Measurements from ENCODE around the gene ZNF22. TPM values are rescaled to one million over a fixed set of nuclear protein-coding genes. Genes with fewer than 3 reads are reported as not detected.

ZNF22 gene
- total and polyA plus RNA-seq, 2 of the 8 experiments (the other 6 are each of a cell fraction or from before 2014, with no cell fraction given), result 18.2 to 45.2 TPM

DNA sequence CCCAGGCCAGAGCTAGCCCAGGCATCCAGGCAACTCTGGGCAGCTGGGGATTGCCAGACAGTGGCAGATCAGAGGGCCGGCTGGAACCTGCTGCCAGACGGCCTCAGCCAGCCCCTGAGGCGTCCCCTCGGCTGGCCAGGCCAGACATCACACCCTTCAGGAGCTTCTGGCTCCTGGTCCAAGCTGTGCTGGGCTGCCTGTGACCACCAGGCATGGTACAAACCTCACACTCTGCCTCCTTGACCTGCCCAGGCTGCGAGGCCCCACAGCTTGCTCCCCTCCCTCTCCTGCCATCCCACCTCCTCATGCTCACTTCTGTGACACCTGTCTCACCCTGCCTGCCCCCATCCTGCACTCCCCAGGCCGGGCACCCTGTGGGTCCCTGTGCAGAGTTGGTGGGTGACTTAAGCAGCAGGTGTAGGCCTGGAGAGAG is 27.8 kb upstream of the ZNF22 start:
- Histone ChIP-seq H3K27ac (ENCODE audit: low read depth, low read length) (no peak overlapping the region), H4K20me1 (replicated peaks in 1 of 2; ENCODE audit: control insufficient read depth in 1 of 2, insufficient read depth in 2 of 2, low read length in 2 of 2) (peaks cover 0 to 2% of the 10 kb centered on the region in 2 experiments), H3K14ac (ENCODE audit: insufficient read length) (no peak overlapping the region), H3K23me2 (ENCODE audit: low read depth, low read length) (peaks cover 14% of the 10 kb centered on the region; the same call in 1 of the 2 replicates), H3K9ac (replicated peaks in 1 of 4; ENCODE audit: extremely low read depth in 1 of 4, low read depth in 3 of 4, low read length in 3 of 4) (no peak overlapping the region), H2BK120ac (replicated peaks; ENCODE audit: low read depth, low read length) (peak overlapping the region; percentile 71), H3K4me2 (ENCODE audit: insufficient read depth in 1 of 2, low read depth in 2 of 2, low read length in 2 of 2) (peak overlapping the region; percentile 36 to 65; a peak in 2 of 4 replicates), H4K5ac (ENCODE audit: insufficient read length, low read depth, low read length) (no peak overlapping the region), H2AK5ac (ENCODE audit: low read depth, low read length) (peak overlapping the region; percentile 83; the same call in 1 of the 2 replicates), H3K4me3 (ENCODE audit: extremely low read depth in 1 of 4, insufficient read depth in 2 of 4, low read depth in 3 of 4, low read length in 4 of 4) (no peak overlapping the region; a peak in 1 of 8 replicates), H2BK20ac (ENCODE audit: low read length) (0 out of 2 replicates have a peak overlapping the region, but pooled peaks have one; percentile 72), H3K79me1 (ENCODE audit: low read depth, low read length) (peaks cover 5% of the 10 kb centered on the region; the same call in 1 of the 2 replicates), H3K18ac (ENCODE audit: extremely low read depth, low read length) (peak overlapping the region; percentile 78), H4K8ac (ENCODE audit: extremely low read depth, insufficient read depth, low read length) (no peak overlapping the region; the same call in 1 of the 2 replicates), H2BK15ac (ENCODE audit: low read length) (peak overlapping the region; percentile 81), H3K9me3 (ENCODE audit: insufficient read depth in 2 of 2, low read depth in 1 of 2, low read length in 1 of 2) (no peaks in the 10 kb centered on the region), H3K56ac (replicated peaks; ENCODE audit: insufficient read length, low read depth, low read length) (no peak overlapping the region), H2BK5ac (ENCODE audit: low read depth, low read length) (peak overlapping the region; percentile 71; the same call in 1 of the 2 replicates), H4K91ac (replicated peaks; ENCODE audit: insufficient read length, low read length) (peak overlapping the region; percentile 86), H3K27me3 (replicated peaks in 1 of 4; ENCODE audit: control insufficient read depth in 3 of 4, extremely low read depth in 1 of 4, insufficient read depth in 3 of 4, low read length in 3 of 4) (no peaks in the 10 kb centered on the region; a peak in 1 of 7 replicates), H3K36me3 (ENCODE audit: control insufficient read depth in 2 of 4, insufficient read depth in 4 of 4, low read length in 3 of 4) (peaks cover 0 to 6% (median 0%) of the 10 kb centered on the region in 4 experiments; a peak in 3 of 8 replicates), H3K79me2 (ENCODE audit: control insufficient read depth in 1 of 2, insufficient read depth in 2 of 2, low read length in 2 of 2) (no peaks in the 10 kb centered on the region), H3K23ac (ENCODE audit: insufficient read length) (no peak overlapping the region), H3K4ac (replicated peaks; ENCODE audit: insufficient read length, low read depth, low read length) (peak overlapping the region; percentile 33), H3K4me1 (replicated peaks in 1 of 4; ENCODE audit: control insufficient read depth in 3 of 4, insufficient read depth in 4 of 4, low read length in 3 of 4) (peaks cover 12 to 36% (median 27%) of the 10 kb centered on the region in 4 experiments), H2BK12ac (ENCODE audit: low read depth, low read length) (peak overlapping the region; percentile 68; the same call in 1 of the 2 replicates), H2AFZ (ENCODE audit: low read length) (no peak overlapping the region)
- WGBS, 2 experiments (ENCODE audit: extremely low coverage in 1 of 2, insufficient coverage in 1 of 2, insufficient read length in 1 of 2, insufficient replicate concordance in 2 of 2, low coverage in 1 of 2, low lambda C conversion rate in 2 of 2, missing lambda C conversion rate in 1 of 2), result 81% methylated on average over 6 of the region's 6 CpGs; no CpG with 5 or more reads in 1 of the 2 experiments
- ChIA-PET CTCF (ENCODE audit: partially characterized antibody) (interaction anchor here (0.7 to 2.6 kb wide), 12 partner anchors 9 to 48 kb away, joined by 3 to 26 read pairs (median 4); no protein-coding TSS in a partner anchor), POLR2A (ENCODE audit: partially characterized antibody) (interaction anchor here (0.6 to 1.9 kb wide), 7 partner anchors 9 to 40 kb away, joined by 3 to 7 read pairs (median 3); partner anchors contain the start of gene RASSF4)
- FAIRE-seq, result no peak
- DNase-seq (ENCODE audit: low read depth in 1 of 2, low spot score in 2 of 2), result no peak
- TF ChIP-seq RNF2 (IDR thresholded peaks at IDR 0.05; ENCODE audit: borderline replicate concordance, low read depth, low read length, missing control alignments, poor library complexity, severe bottlenecking) (no peak), CBX8 (IDR thresholded peaks at IDR 0.05; ENCODE audit: borderline replicate concordance, low read depth, low read length) (no peak), SRF (IDR thresholded peaks at IDR 0.05; ENCODE audit: low read depth, low read length) (no peak), BACH1 (IDR thresholded peaks at IDR 0.05; ENCODE audit: low read length) (no peak), CREB1 (IDR thresholded peaks at IDR 0.05) (no peak), SIN3A (conservative IDR thresholded peaks at IDR 0.05 in 1 of 2, IDR thresholded peaks at IDR 0.05 in 1 of 2; ENCODE audit: low read depth in 1 of 2, low read length in 2 of 2) (no peak), KDM1A (IDR thresholded peaks at IDR 0.05; ENCODE audit: borderline replicate concordance, low read length) (no peak), POLR2A (IDR thresholded peaks at IDR 0.05; ENCODE audit: control extremely low read depth in 1 of 2, low read depth in 2 of 2, low read length in 2 of 2) (no peak), YY1 (IDR thresholded peaks at IDR 0.05; ENCODE audit: low read depth, low read length) (no peak), JUN (IDR thresholded peaks at IDR 0.05; ENCODE audit: low read depth, low read length) (no peak)
- TF ChIP-seq, protein P1, sequence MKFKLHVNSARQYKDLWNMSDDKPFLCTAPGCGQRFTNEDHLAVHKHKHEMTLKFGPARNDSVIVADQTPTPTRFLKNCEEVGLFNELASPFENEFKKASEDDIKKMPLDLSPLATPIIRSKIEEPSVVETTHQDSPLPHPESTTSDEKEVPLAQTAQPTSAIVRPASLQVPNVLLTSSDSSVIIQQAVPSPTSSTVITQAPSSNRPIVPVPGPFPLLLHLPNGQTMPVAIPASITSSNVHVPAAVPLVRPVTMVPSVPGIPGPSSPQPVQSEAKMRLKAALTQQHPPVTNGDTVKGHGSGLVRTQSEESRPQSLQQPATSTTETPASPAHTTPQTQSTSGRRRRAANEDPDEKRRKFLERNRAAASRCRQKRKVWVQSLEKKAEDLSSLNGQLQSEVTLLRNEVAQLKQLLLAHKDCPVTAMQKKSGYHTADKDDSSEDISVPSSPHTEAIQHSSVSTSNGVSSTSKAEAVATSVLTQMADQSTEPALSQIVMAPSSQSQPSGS (IDR thresholded peaks at IDR 0.05; ENCODE audit: low read length), result no peak
